Prostate gland (tissue), 2 donors: ENCODE data around the gene SHC4. TPM values are rescaled to one million over a fixed set of nuclear protein-coding genes. Genes with fewer than 3 reads are reported as not detected.

Experiments used
- DNase-seq: peaks from one replicate; pipeline ENCODE4 v3.0.0-alpha.2; 2019; ENCODE audit warnings: low spot score
- H3K27ac ChIP-seq, 2 donors: fragments of 200-600 bp; sonication (generic); 2 replicates each; pipeline ENCODE4 v1.5.1; 2017 to 2019
- H3K27me3 ChIP-seq: fragments of 200-600 bp; sonication (generic); replicated peaks from 2 replicates; pipeline ENCODE4 v1.5.1; 2019; ENCODE audit not compliant: insufficient read depth
- H3K36me3 ChIP-seq, 2 donors: fragments of 200-600 bp; sonication (generic); 1 replicate in 1 of 2; 2 replicates in 1 of 2; pipeline versions ENCODE4 v1.5.1 to v1.8.1; 2017 to 2019
- H3K4me1 ChIP-seq: fragments of 200-600 bp; sonication (generic); replicated peaks from 2 replicates; pipeline ENCODE4 v1.5.1; 2019
- H3K4me3 ChIP-seq, 2 donors: fragments of 200-600 bp; sonication (generic); 2 replicates each; pipeline ENCODE4 v1.5.1; 2017 to 2019
- H3K9me3 ChIP-seq: fragments of 200-600 bp; sonication (generic); 2 replicates; pipeline ENCODE4 v1.5.1; 2017
- CTCF ChIP-seq, 4 experiments: fragments of 200-600 bp in 2 of 4; fragments of 450-650 bp in 2 of 4; sonication (generic) in 2 of 4; IDR thresholded peaks; 1 replicate in 3 of 4; 2 replicates in 1 of 4; pipeline ENCODE4 v1.5.1; 2016 to 2019; ENCODE audit warnings: antibody characterized with exemption in 4 of 4, mild to moderate bottlenecking in 2 of 4, moderate library complexity in 2 of 4
- POLR2A ChIP-seq: fragments of 450-650 bp; IDR thresholded peaks from one replicate; pipeline ENCODE4 v1.6.1; 2016; ENCODE audit warnings: antibody characterized with exemption, mild to moderate bottlenecking
- POLR2AphosphoS5 ChIP-seq: sonication (generic); formaldehyde crosslinking; IDR thresholded peaks from one replicate; pipeline ENCODE4 v1.6.1; 2017; ENCODE audit warnings: antibody characterized with exemption
- WGBS: methylation state at CpG from one replicate; pipeline ENCODE4 v1.1.5; 2018; 5-methylcytosine and 5-hydroxymethylcytosine counted together
- intact Hi-C: fragments of 100-400 bp; cut with DNase I; formaldehyde crosslinking; loops from one replicate; pipeline ENCODE4 v1.14.2; 2022
- total RNA-seq, 2 donors: library from RNA; depleted of rRNA; stranded (reverse); fragments of >200 nt; gene quantifications; one replicate each; pipeline ENCODE4 v1.1.0, GENCODE V29; 2016

SHC4 gene
- total RNA-seq, 2 donors from 2014 or later, result 0.27 to 45.0 TPM

- H3K36me3 ChIP-seq, result no peaks in the 10 kb centered on the region
- no peak overlapping the region for H3K27ac ChIP-seq
- intact Hi-C loops, result loop anchor here (10.0 kb wide), 2 partner anchors 179 to 279 kb away; partner anchors contain the start of gene SECISBP2L
- H3K4me3 ChIP-seq, result no peak overlapping the region
- H3K27me3 ChIP-seq, result no peaks in the 10 kb centered on the region
- no peaks in the 10 kb centered on the region for H3K4me1 ChIP-seq
- WGBS, result 79% methylated on average over 3 of the region's 3 CpGs
- TF ChIP-seq POLR2AphosphoS5 (no peak), POLR2A (no peak), CTCF (IDR thresholded peaks at IDR 0.05) (no peak)
- no peak for DNase-seq
- no peaks in the 10 kb centered on the region for H3K9me3 ChIP-seq
Observed at GRCh38 chr15:48865370-48866079, 98.2 kb downstream of the SHC4 start.

GRCh38 chr15:48862705-48863104 is 101.0 kb downstream of the SHC4 start:
- no peaks in the 10 kb centered on the region for H3K9me3 ChIP-seq
- TF ChIP-seq POLR2A, result no peak
- no peak for TF ChIP-seq CTCF (IDR thresholded peaks at IDR 0.05)
- no peak for TF ChIP-seq POLR2AphosphoS5
- intact Hi-C loops, result loop anchor here (5.0 to 10.0 kb wide), 3 partner anchors 182 to 1285 kb away; partner anchors contain the start of gene SECISBP2L
- no peaks in the 10 kb centered on the region for H3K36me3 ChIP-seq
- no peaks in the 10 kb centered on the region for H3K27me3 ChIP-seq
- no peak overlapping the region for H3K4me3 ChIP-seq
- no peak for DNase-seq
- no peak overlapping the region for H3K27ac ChIP-seq
- WGBS, result 100% methylated on average over 1 of the region's 1 CpG
- H3K4me1 ChIP-seq, result no peaks in the 10 kb centered on the region

GRCh38 chr15:48861813-48862431 is 101.8 kb downstream of the SHC4 start:
- 5% methylated on average over 1 of the region's 1 CpG for WGBS
- peak; percentile 75 to 86 (median 82) for TF ChIP-seq CTCF (IDR thresholded peaks at IDR 0.05)
- no peak for TF ChIP-seq POLR2AphosphoS5
- TF ChIP-seq POLR2A, result no peak
- Histone ChIP-seq H3K36me3 (no peaks in the 10 kb centered on the region), H3K9me3 (no peaks in the 10 kb centered on the region), H3K27ac (no peak overlapping the region), H3K4me1 (no peaks in the 10 kb centered on the region), H3K27me3 (no peaks in the 10 kb centered on the region), H3K4me3 (no peak overlapping the region)
- intact Hi-C loops, result loop anchor here (5.0 to 10.0 kb wide), 3 partner anchors 183 to 1285 kb away; partner anchors contain the start of gene SECISBP2L
- no peak for DNase-seq

- Histone ChIP-seq H3K27me3 (no peaks in the 10 kb centered on the region), H3K4me1 (no peaks in the 10 kb centered on the region), H3K4me3 (no peak overlapping the region), H3K27ac (no peak overlapping the region), H3K9me3 (no peaks in the 10 kb centered on the region), H3K36me3 (no peaks in the 10 kb centered on the region)
- DNase-seq, result no peak
- intact Hi-C loops, result no loop called here
- WGBS, result 80% methylated on average over 2 of the region's 2 CpGs
- TF ChIP-seq CTCF (IDR thresholded peaks at IDR 0.05) (no peak), POLR2A (no peak), POLR2AphosphoS5 (no peak)
Observed at GRCh38 chr15:48859426-48859825, 104.3 kb downstream of the SHC4 start.

GRCh38 chr15:48858401-48858800 is 105.3 kb downstream of the SHC4 start:
- Histone ChIP-seq H3K27ac (no peak overlapping the region), H3K4me1 (no peaks in the 10 kb centered on the region), H3K9me3 (no peaks in the 10 kb centered on the region), H3K4me3 (no peak overlapping the region), H3K27me3 (no peaks in the 10 kb centered on the region), H3K36me3 (no peaks in the 10 kb centered on the region)
- TF ChIP-seq CTCF (IDR thresholded peaks at IDR 0.05) (no peak), POLR2AphosphoS5 (no peak), POLR2A (no peak)
- intact Hi-C loops, result no loop called here
- 55% methylated on average over 2 of the region's 2 CpGs for WGBS
- no peak for DNase-seq
